ENCODE results near the gene COL7A1. TPM values are rescaled to one million over a fixed set of nuclear protein-coding genes. Genes with fewer than 3 reads are reported as not detected.

The COL7A1 gene
- total RNA-seq, 1 donor from 2014 or later, result 2.1 TPM

DNA sequence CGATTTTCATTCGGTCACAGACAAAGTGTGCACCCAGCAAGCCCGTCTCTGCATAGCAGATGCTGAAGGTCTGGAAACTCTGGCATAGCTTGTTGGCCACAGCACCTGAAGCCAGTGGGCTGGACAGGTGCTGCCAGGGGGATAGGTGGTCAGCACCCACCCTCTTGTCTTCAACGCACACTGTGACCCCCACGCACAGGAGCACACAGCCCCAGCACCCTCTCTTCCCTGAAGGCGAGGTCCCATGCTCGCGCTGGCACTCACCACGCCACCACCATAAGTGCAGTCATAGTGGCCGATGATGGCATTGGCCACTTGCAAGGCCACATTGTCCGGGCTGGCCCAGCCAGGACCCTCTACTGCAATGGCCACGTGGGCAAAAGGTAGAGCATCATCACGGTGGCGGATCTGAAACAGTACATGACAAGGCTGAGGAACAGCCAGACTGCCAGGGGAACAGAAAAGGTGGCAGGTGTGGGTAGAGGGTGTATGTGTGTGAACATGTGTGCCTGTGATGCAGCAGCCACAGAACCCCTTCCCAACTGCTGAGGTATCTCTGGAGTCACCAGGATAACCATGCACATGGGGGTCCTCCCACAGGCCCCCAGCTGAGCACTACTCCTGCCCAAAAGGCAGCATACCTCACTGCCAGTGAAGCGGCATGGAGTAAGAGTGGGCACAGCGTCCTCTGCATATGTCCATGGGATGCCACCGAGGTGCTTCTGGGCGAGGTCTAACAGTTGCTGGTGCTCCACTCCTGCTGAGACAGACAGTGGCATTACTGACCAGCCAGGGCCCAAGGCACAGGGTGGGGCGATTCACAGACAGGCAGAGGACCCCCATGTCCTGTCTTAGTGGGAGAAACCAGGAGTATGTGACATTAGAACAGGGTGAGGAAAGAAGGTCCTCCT lies 5.8 kb upstream of the COL7A1 start:
- Histone ChIP-seq H3K27ac (ENCODE audit: low read depth, low read length) (peak overlapping the region; percentile 97), H3K4me3 (ENCODE audit: low read length in 3 of 3) (peak overlapping the region in 1 of 3 donors; percentile 29), H3K9me3 (ENCODE audit: control insufficient read depth in 3 of 3, low read length in 3 of 3) (no peaks in the 10 kb centered on the region), H3K36me3 (ENCODE audit: control insufficient read depth in 3 of 3, insufficient read depth in 3 of 3, low read length in 3 of 3) (peaks cover 60 to 77% (median 71%) of the 10 kb centered on the region in 3 donors), H3K27me3 (ENCODE audit: control insufficient read depth in 3 of 3, insufficient read depth in 3 of 3, low read length in 3 of 3) (no peaks in the 10 kb centered on the region), H3K9ac (ENCODE audit: low read depth in 1 of 3, low read length in 3 of 3) (peak overlapping the region in 1 of 3 donors; percentile 70), H3K4me1 (ENCODE audit: control insufficient read depth in 3 of 3, insufficient read depth in 3 of 3, low read length in 3 of 3) (peaks cover 57 to 93% (median 71%) of the 10 kb centered on the region in 3 donors)

DNA sequence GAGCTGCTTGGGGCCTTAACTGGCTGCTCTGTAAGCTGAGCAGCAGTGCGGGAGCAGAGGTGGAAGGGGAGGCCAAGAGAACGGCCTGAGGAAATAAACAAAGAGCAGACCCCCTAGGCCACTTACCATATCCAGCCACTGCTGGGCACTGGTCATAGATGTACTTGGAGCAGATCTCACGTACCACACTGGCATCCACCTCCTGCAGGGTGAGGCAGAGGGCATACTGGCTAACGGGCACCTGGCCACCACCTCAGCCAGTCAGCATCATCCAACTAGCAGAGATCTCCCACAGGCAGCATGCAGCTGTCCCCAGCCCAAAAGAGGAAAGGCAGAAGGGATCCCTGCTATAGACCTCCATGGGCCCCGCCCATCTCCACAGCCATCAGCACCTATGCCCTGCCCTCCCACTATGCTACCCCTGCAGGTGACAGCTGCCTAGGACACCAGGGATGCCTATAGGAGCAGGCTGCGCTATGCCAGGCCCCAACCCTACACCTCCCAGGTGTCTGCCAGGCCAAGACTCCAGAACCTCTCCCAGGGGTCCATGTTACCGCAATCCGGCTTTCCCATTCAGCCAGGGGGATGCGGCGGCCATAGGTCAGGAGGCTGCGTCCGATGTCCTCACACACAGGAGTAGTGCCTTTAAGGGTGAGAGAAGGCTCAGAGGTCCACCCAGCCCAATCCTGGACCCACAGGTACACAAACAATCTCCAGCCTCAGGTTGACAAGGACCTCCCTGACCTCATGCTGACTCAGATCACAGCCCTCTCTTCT lies 4.6 kb upstream of the COL7A1 start:
- H3K9ac ChIP-seq (ENCODE audit: low read depth in 1 of 3, low read length in 3 of 3), result peak overlapping the region; percentile 55 to 83 (median 63)
- peaks cover 59 to 91% (median 76%) of the 10 kb centered on the region in 3 donors for H3K4me1 ChIP-seq (ENCODE audit: control insufficient read depth in 3 of 3, insufficient read depth in 3 of 3, low read length in 3 of 3)
- H3K4me3 ChIP-seq (ENCODE audit: low read length in 3 of 3), result peak overlapping the region in 2 of 3 donors; percentile 30 to 52
- H3K27me3 ChIP-seq (ENCODE audit: control insufficient read depth in 3 of 3, insufficient read depth in 3 of 3, low read length in 3 of 3), result no peaks in the 10 kb centered on the region
- H3K9me3 ChIP-seq (ENCODE audit: control insufficient read depth in 3 of 3, low read length in 3 of 3), result no peaks in the 10 kb centered on the region
- H3K27ac ChIP-seq (ENCODE audit: low read depth, low read length), result peak overlapping the region; percentile 97
- H3K36me3 ChIP-seq (ENCODE audit: control insufficient read depth in 3 of 3, insufficient read depth in 3 of 3, low read length in 3 of 3), result peaks cover 48 to 64% (median 59%) of the 10 kb centered on the region in 3 donors

DNA sequence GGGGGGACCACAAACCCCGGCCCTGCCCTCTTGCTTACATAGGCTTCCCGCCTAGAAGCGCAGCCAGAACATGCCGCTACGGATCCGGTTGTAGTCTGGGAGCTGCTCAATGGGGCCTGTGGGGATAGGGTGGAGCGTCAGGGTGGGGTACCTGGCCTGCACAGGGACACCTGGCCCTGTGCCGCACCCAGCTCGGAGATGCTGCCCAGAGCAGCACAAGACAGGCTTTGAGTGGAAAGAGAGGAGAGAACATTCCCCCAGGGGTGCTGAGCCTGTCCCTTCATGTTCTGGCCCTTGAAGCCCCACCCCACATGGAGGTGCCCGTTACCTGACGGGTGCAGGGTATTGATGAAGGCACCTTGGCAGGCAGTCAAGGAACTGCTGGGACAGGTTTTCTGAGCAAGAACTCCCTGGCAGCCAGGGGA lies 4.0 kb upstream of the COL7A1 start:
- H3K9ac ChIP-seq (ENCODE audit: low read depth in 1 of 3, low read length in 3 of 3), result peak overlapping the region; percentile 55 to 83 (median 63)
- H3K36me3 ChIP-seq (ENCODE audit: control insufficient read depth in 3 of 3, insufficient read depth in 3 of 3, low read length in 3 of 3), result peaks cover 42 to 58% (median 53%) of the 10 kb centered on the region in 3 donors
- H3K4me3 ChIP-seq (ENCODE audit: low read length in 3 of 3), result peak overlapping the region; percentile 11 to 52 (median 30)
- no peaks in the 10 kb centered on the region for H3K9me3 ChIP-seq (ENCODE audit: control insufficient read depth in 3 of 3, low read length in 3 of 3)
- H3K27ac ChIP-seq (ENCODE audit: low read depth, low read length), result peak overlapping the region; percentile 97
- H3K4me1 ChIP-seq (ENCODE audit: control insufficient read depth in 3 of 3, insufficient read depth in 3 of 3, low read length in 3 of 3), result peaks cover 63 to 92% (median 82%) of the 10 kb centered on the region in 3 donors
- no peaks in the 10 kb centered on the region for H3K27me3 ChIP-seq (ENCODE audit: control insufficient read depth in 3 of 3, insufficient read depth in 3 of 3, low read length in 3 of 3)

DNA sequence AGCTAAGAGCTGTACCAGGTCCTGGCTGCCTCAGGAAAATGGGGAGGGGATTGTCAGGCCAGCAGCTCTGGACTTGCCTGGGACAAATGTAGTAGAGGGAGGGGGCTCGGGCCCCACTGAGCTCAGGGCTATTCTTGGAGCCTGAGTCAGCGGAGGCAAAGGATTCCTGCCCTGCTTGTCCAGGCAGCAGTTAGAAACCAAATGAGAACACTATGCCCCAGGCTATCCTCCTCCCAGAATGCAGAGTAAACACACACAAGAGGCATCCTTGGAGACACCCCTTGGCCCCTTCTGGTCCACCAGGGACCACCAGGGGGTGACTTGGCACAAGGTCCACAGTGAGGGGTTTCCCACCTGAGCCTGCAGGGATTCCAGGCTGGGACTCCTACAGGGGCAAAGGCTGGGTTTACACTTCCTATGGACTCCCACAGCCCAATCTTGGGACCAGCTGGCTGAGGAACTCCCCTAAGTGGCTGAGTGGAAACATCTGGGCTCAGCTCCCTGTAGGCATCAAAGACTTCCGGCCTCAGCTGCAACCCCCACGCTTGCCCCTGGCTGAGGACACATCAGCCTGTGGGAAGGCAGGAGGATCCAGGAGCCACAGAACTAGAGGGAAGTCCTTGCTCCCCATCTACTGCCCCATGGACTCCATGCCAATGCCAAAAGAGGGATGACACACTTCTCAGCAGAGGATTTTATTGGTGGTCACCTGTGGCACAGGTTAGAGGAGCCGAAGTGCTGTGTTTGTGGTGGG lies 3.4 kb upstream of the COL7A1 start:
- Histone ChIP-seq H3K27ac (ENCODE audit: low read depth, low read length) (peak overlapping the region; percentile 97), H3K4me1 (ENCODE audit: control insufficient read depth in 3 of 3, insufficient read depth in 3 of 3, low read length in 3 of 3) (peaks cover 63 to 91% (median 82%) of the 10 kb centered on the region in 3 donors)

GRCh38 chr3:48597408-48597800 lies 2.3 kb upstream of the COL7A1 start:
- H3K27me3 ChIP-seq (ENCODE audit: control insufficient read depth in 3 of 3, insufficient read depth in 3 of 3, low read length in 3 of 3), result peaks cover 0 to 6% (median 0%) of the 10 kb centered on the region in 3 donors
- H3K27ac ChIP-seq (ENCODE audit: low read depth, low read length), result peak overlapping the region; percentile 97
- H3K9ac ChIP-seq (ENCODE audit: low read depth in 1 of 3, low read length in 3 of 3), result peak overlapping the region; percentile 46 to 83 (median 68)
- H3K9me3 ChIP-seq (ENCODE audit: control insufficient read depth in 3 of 3, low read length in 3 of 3), result no peaks in the 10 kb centered on the region
- no peak overlapping the region for H3K4me3 ChIP-seq (ENCODE audit: low read length in 3 of 3)
- peaks cover 27 to 41% (median 36%) of the 10 kb centered on the region in 3 donors for H3K36me3 ChIP-seq (ENCODE audit: control insufficient read depth in 3 of 3, insufficient read depth in 3 of 3, low read length in 3 of 3)
- peaks cover 63 to 80% (median 75%) of the 10 kb centered on the region in 3 donors for H3K4me1 ChIP-seq (ENCODE audit: control insufficient read depth in 3 of 3, insufficient read depth in 3 of 3, low read length in 3 of 3)

More for the DNA sequence above, 3.4 kb upstream of the COL7A1 start:
- Histone ChIP-seq H3K4me3 (ENCODE audit: low read length in 3 of 3) (peak overlapping the region; percentile 11 to 52 (median 30)), H3K9me3 (ENCODE audit: control insufficient read depth in 3 of 3, low read length in 3 of 3) (no peaks in the 10 kb centered on the region), H3K27me3 (ENCODE audit: control insufficient read depth in 3 of 3, insufficient read depth in 3 of 3, low read length in 3 of 3) (no peaks in the 10 kb centered on the region), H3K36me3 (ENCODE audit: control insufficient read depth in 3 of 3, insufficient read depth in 3 of 3, low read length in 3 of 3) (peaks cover 36 to 52% (median 47%) of the 10 kb centered on the region in 3 donors), H3K9ac (ENCODE audit: low read depth in 1 of 3, low read length in 3 of 3) (peak overlapping the region; percentile 54 to 83 (median 68))

GRCh38 chr3:48596676-48597407 lies 1.7 kb upstream of the COL7A1 start:
- Histone ChIP-seq H3K4me1 (ENCODE audit: control insufficient read depth in 3 of 3, insufficient read depth in 3 of 3, low read length in 3 of 3) (peaks cover 62 to 75% (median 75%) of the 10 kb centered on the region in 3 donors), H3K9ac (ENCODE audit: low read depth in 1 of 3, low read length in 3 of 3) (no peak overlapping the region), H3K27me3 (ENCODE audit: control insufficient read depth in 3 of 3, insufficient read depth in 3 of 3, low read length in 3 of 3) (peaks cover 0 to 6% (median 0%) of the 10 kb centered on the region in 3 donors), H3K9me3 (ENCODE audit: control insufficient read depth in 3 of 3, low read length in 3 of 3) (no peaks in the 10 kb centered on the region), H3K36me3 (ENCODE audit: control insufficient read depth in 3 of 3, insufficient read depth in 3 of 3, low read length in 3 of 3) (peaks cover 27 to 39% (median 36%) of the 10 kb centered on the region in 3 donors), H3K4me3 (ENCODE audit: low read length in 3 of 3) (no peak overlapping the region), H3K27ac (ENCODE audit: low read depth, low read length) (peak overlapping the region; percentile 97)

GRCh38 chr3:48596157-48596556 lies 1.0 kb upstream of the COL7A1 start:
- Histone ChIP-seq H3K9me3 (ENCODE audit: control insufficient read depth in 3 of 3, low read length in 3 of 3) (no peaks in the 10 kb centered on the region), H3K27me3 (ENCODE audit: control insufficient read depth in 3 of 3, insufficient read depth in 3 of 3, low read length in 3 of 3) (peaks cover 0 to 6% (median 0%) of the 10 kb centered on the region in 3 donors), H3K36me3 (ENCODE audit: control insufficient read depth in 3 of 3, insufficient read depth in 3 of 3, low read length in 3 of 3) (peaks cover 24 to 33% (median 32%) of the 10 kb centered on the region in 3 donors), H3K27ac (ENCODE audit: low read depth, low read length) (no peak overlapping the region), H3K4me1 (ENCODE audit: control insufficient read depth in 3 of 3, insufficient read depth in 3 of 3, low read length in 3 of 3) (peaks cover 55 to 68% (median 68%) of the 10 kb centered on the region in 3 donors), H3K9ac (ENCODE audit: low read depth in 1 of 3, low read length in 3 of 3) (peak overlapping the region in 1 of 3 donors; percentile 60), H3K4me3 (ENCODE audit: low read length in 3 of 3) (no peak overlapping the region)

DNA sequence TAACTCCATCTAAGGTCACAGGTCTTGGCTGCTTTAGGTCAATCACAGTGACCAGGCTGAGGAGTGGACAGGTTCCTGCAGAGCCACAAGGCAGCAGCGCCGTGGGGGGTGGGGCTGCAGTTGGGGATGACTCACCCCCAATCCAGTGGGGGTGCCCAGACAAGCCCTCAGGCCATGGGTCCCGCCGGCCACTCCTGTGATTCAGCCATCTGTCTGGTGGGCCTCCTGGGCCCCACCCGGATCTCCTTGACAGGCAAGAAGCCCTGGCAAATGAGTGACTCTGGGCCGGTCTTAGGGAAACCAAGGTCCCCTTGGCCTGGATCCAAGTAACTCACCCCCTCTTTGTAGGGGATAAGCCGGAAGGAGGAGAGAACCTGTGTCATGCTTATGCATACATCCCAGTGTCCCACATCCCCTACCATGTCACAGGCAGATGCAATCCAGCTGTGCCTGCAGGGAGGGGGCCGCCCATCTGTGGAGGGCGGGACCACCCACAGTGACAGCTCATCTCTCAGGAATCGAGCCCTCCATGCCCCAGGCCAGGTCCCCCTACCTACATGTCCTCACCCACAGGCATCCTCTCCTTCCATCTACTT lies 495 bp upstream of the COL7A1 start:
- H3K9me3 ChIP-seq (ENCODE audit: control insufficient read depth in 3 of 3, low read length in 3 of 3), result no peaks in the 10 kb centered on the region
- peak overlapping the region in 1 of 3 donors; percentile 60 for H3K9ac ChIP-seq (ENCODE audit: low read depth in 1 of 3, low read length in 3 of 3)
- peaks cover 22 to 28% (median 26%) of the 10 kb centered on the region in 3 donors for H3K36me3 ChIP-seq (ENCODE audit: control insufficient read depth in 3 of 3, insufficient read depth in 3 of 3, low read length in 3 of 3)
- peaks cover 50 to 63% (median 63%) of the 10 kb centered on the region in 3 donors for H3K4me1 ChIP-seq (ENCODE audit: control insufficient read depth in 3 of 3, insufficient read depth in 3 of 3, low read length in 3 of 3)
- H3K27me3 ChIP-seq (ENCODE audit: control insufficient read depth in 3 of 3, insufficient read depth in 3 of 3, low read length in 3 of 3), result peaks cover 0 to 6% (median 0%) of the 10 kb centered on the region in 3 donors
- no peak overlapping the region for H3K4me3 ChIP-seq (ENCODE audit: low read length in 3 of 3)
- no peak overlapping the region for H3K27ac ChIP-seq (ENCODE audit: low read depth, low read length)
